ENCODE results near the gene LRRC56.

LRRC56 gene

DNA sequence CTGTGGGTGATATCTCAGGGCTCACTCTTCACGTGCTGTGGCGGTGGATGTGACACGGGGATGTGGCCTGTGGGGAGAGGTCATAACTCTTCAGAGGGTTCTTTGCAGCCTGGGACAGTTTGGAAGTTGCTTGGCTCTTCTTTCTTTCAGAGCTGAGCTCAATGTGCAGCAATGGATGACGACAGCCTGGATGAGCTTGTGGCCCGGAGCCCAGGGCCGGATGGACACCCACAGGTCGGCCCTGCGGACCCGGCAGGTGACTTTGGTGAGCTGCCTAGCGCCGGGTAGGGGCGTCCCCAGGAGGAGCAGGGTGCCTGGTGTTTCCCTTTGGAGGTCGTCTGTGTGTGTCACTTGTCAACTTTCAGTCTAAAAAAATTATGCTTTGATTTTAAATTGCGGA, 44.0 kb downstream of the LRRC56 start:
- 96% methylated on average over 14 of the region's 14 CpGs for WGBS, 2 experiments (ENCODE audit: insufficient coverage in 2 of 2)
- Histone ChIP-seq H3K27ac (ENCODE audit: low read depth, low read length, severe bottlenecking) (no peak overlapping the region), H3K9me3 (ENCODE audit: control insufficient read depth, low read length) (no peaks in the 10 kb centered on the region), H3K4me3 (ENCODE audit: extremely low read depth, insufficient read depth, low read length, poor library complexity, severe bottlenecking) (no peak overlapping the region), H3K4me1 (ENCODE audit: control insufficient read depth, insufficient read depth, low read length, poor library complexity, severe bottlenecking) (peaks cover 26% of the 10 kb centered on the region), H3K36me3 (ENCODE audit: control insufficient read depth, insufficient read depth, low read length) (peaks cover 60% of the 10 kb centered on the region)

DNA sequence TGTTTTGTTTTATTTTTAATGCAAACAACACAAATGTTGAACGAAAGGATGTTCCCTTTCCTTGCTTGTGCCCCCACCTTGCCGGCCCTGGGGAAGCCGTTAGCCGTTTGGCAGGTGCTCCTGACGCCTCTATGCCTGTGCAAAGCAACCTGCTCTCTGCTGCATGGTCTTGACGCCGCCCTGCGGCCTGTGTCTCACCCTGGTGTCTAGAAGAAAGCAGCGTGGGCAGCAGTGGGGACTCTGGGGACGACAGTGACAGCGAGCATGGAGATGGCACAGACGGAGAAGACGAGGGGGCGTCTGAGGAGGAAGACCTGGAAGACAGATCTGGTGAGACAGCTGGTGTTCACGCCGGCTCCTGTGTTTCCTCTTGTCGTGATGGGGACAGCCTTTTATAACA, 44.4 kb downstream of the LRRC56 start:
- no peak overlapping the region for H3K27ac ChIP-seq (ENCODE audit: low read depth, low read length, severe bottlenecking)
- H3K4me1 ChIP-seq (ENCODE audit: control insufficient read depth, insufficient read depth, low read length, poor library complexity, severe bottlenecking), result peaks cover 26% of the 10 kb centered on the region
- no peak overlapping the region for H3K4me3 ChIP-seq (ENCODE audit: extremely low read depth, insufficient read depth, low read length, poor library complexity, severe bottlenecking)
- H3K36me3 ChIP-seq (ENCODE audit: control insufficient read depth, insufficient read depth, low read length), result peaks cover 64% of the 10 kb centered on the region
- H3K9me3 ChIP-seq (ENCODE audit: control insufficient read depth, low read length), result no peaks in the 10 kb centered on the region
- WGBS, 2 experiments (ENCODE audit: insufficient coverage in 2 of 2), result 94 to 96% methylated on average over 16 to 17 of the region's 17 CpGs

DNA sequence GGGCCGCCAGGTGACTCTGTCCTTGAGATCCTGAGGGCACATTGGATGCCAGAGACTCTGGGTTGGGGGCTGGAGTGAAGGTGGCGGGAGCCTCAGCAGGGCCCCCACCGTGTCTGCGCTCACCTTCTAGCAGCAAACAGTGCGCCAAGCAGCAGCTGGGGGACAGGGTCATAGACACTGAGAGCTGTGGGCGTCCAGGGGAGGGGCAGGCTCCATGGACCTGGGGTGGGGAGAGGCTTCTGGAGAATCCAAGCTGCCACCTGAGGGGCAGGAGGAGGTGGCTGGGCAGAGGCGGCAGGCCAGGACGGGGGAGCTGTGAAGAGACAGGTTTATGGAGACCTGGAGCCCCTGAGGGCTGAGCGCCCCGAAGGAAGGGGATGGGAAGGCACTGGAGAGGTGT, 47.0 kb downstream of the LRRC56 start:
- WGBS, 2 experiments (ENCODE audit: insufficient coverage in 2 of 2), result 96 to 97% methylated on average over 7 to 8 of the region's 10 CpGs
- peaks cover 75% of the 10 kb centered on the region for H3K36me3 ChIP-seq (ENCODE audit: control insufficient read depth, insufficient read depth, low read length)

DNA sequence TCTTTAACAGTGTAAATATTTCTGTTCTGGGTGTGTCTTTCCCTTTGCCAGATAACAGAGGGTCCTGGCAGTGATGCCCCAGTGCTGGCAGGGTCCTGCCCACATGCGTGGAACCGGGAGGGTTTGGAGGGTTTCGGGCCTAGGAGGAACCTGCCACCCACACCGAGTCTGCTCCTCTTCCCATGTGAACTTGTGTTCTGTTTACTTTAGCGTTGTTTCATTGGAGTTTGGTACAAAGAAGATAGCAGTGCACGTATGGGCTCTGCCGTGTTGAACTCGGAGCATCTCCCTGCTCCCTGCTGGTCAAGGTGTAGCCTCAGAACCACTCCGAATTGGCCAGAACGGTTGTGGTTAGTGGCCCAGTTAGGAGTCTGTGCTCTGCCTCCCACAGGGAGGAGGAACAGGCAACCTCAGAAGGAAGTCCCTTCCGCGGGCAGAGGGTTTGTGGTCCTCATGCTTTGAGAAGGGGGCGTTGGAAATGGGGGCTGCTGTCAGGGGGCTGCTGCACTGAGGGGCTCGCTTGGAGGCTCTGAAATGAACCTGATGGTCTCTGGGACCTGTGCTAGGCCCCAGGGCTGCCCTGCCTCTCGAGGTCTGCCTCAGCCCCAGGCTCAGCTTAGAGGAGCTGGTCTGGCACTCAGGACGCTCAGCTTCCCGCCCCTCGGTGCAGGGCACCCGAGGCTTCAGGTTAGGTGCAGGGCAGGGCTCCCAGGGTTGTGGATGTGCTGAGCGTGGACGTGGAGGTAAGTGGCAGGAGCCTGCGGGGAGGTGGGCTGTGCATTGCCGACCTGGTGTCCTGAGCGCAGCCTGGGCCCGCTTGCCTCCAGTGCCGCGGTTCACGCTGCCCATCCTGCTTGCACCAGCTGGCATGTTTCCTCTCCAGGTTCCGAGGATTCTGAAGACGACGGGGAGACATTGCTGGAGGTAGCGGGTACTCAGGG, 49.3 kb downstream of the LRRC56 start:
- no peak overlapping the region for H3K4me3 ChIP-seq (ENCODE audit: extremely low read depth, insufficient read depth, low read length, poor library complexity, severe bottlenecking)
- H3K4me1 ChIP-seq (ENCODE audit: control insufficient read depth, insufficient read depth, low read length, poor library complexity, severe bottlenecking), result peaks cover 13% of the 10 kb centered on the region
- no peak overlapping the region for H3K27ac ChIP-seq (ENCODE audit: low read depth, low read length, severe bottlenecking)
- H3K36me3 ChIP-seq (ENCODE audit: control insufficient read depth, insufficient read depth, low read length), result peaks cover 87% of the 10 kb centered on the region
- WGBS, 2 experiments (ENCODE audit: insufficient coverage in 2 of 2), result 96 to 98% methylated on average over 24 to 31 of the region's 32 CpGs
- no peaks in the 10 kb centered on the region for H3K9me3 ChIP-seq (ENCODE audit: control insufficient read depth, low read length)

More for the DNA sequence above, 47.0 kb downstream of the LRRC56 start:
- Histone ChIP-seq H3K4me3 (ENCODE audit: extremely low read depth, insufficient read depth, low read length, poor library complexity, severe bottlenecking) (no peak overlapping the region), H3K4me1 (ENCODE audit: control insufficient read depth, insufficient read depth, low read length, poor library complexity, severe bottlenecking) (peaks cover 20% of the 10 kb centered on the region), H3K27ac (ENCODE audit: low read depth, low read length, severe bottlenecking) (no peak overlapping the region), H3K9me3 (ENCODE audit: control insufficient read depth, low read length) (no peaks in the 10 kb centered on the region)

DNA sequence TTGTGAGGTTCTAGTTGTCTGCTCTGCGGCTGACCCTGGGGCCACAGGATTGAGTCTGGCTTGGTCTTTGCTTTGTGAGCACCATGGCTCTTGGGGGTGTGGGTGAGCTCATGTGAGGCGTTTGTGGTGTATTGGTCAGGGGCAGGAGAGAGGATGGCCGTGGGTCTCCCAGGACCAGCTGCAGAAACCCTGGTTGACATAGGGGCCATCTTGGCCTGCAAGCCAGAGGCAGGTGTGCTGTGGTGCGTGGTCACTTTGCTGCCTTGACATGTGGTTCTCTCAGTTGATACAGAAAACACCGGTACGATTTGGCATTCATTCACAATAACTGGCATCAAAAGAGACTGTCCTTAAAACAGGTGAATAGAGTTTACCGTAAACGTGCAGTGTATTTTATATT, 50.2 kb downstream of the LRRC56 start:
- 91 to 98% methylated on average over 5 to 8 of the region's 8 CpGs for WGBS, 2 experiments (ENCODE audit: insufficient coverage in 2 of 2)
- H3K36me3 ChIP-seq (ENCODE audit: control insufficient read depth, insufficient read depth, low read length), result peaks cover 85% of the 10 kb centered on the region

DNA sequence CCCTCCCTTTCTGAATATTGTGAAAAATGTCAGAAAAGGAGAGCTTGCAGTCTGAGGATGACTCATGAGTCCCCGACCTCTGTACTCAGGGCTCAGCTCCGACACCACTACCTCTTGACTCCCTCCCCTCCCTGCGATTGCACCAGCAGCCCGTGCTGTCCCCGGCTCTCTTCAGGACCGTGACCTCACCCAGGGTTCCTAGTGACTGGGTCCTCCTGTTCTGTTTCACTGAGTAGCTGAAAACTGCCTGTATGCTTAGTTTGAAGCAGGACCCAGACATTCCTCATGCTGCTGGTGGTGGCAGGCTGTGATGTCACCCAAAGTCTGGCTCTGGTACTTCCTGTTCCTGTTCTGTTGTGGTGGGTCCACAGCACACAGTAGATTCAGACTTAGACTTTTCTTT, 50.7 kb downstream of the LRRC56 start:
- no peaks in the 10 kb centered on the region for H3K9me3 ChIP-seq (ENCODE audit: control insufficient read depth, low read length)
- H3K27ac ChIP-seq (ENCODE audit: low read depth, low read length, severe bottlenecking), result peak overlapping the region; percentile 69
- H3K36me3 ChIP-seq (ENCODE audit: control insufficient read depth, insufficient read depth, low read length), result peaks cover 85% of the 10 kb centered on the region
- 82 to 88% methylated on average over 3 to 6 of the region's 6 CpGs for WGBS, 2 experiments (ENCODE audit: insufficient coverage in 2 of 2)
- no peak overlapping the region for H3K4me3 ChIP-seq (ENCODE audit: extremely low read depth, insufficient read depth, low read length, poor library complexity, severe bottlenecking)
- peaks cover 13% of the 10 kb centered on the region for H3K4me1 ChIP-seq (ENCODE audit: control insufficient read depth, insufficient read depth, low read length, poor library complexity, severe bottlenecking)

More for the DNA sequence above, 50.2 kb downstream of the LRRC56 start:
- H3K27ac ChIP-seq (ENCODE audit: low read depth, low read length, severe bottlenecking), result peak overlapping the region; percentile 69
- H3K4me3 ChIP-seq (ENCODE audit: extremely low read depth, insufficient read depth, low read length, poor library complexity, severe bottlenecking), result no peak overlapping the region
- H3K9me3 ChIP-seq (ENCODE audit: control insufficient read depth, low read length), result no peaks in the 10 kb centered on the region
- H3K4me1 ChIP-seq (ENCODE audit: control insufficient read depth, insufficient read depth, low read length, poor library complexity, severe bottlenecking), result peaks cover 13% of the 10 kb centered on the region

DNA sequence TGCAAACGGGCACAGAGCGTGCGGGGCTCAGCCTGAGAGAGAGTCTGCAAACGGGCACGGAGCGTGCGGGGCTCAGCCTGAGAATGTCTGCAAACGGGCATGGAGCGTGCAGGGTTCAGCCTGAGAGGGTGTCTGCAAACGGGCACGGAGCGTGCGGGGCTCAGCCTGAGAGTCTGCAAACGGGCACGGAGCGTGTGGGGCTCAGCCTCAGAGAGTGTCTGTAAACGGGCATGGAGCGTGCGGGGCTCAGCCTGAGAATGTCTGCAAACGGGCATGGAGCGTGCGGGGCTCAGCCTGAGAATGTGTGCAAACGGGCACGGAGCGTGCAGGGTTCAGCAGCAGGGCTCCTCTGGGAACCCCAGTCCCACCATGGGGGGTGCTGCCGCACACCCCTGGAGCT, 52.5 kb downstream of the LRRC56 start:
- peaks cover 13% of the 10 kb centered on the region for H3K4me1 ChIP-seq (ENCODE audit: control insufficient read depth, insufficient read depth, low read length, poor library complexity, severe bottlenecking)
- WGBS, 2 experiments (ENCODE audit: insufficient coverage in 2 of 2), result 96% methylated on average over 26 of the region's 26 CpGs
- no peak overlapping the region for H3K4me3 ChIP-seq (ENCODE audit: extremely low read depth, insufficient read depth, low read length, poor library complexity, severe bottlenecking)
- H3K36me3 ChIP-seq (ENCODE audit: control insufficient read depth, insufficient read depth, low read length), result peaks cover 89% of the 10 kb centered on the region
- no peaks in the 10 kb centered on the region for H3K9me3 ChIP-seq (ENCODE audit: control insufficient read depth, low read length)
- no peak overlapping the region for H3K27ac ChIP-seq (ENCODE audit: low read depth, low read length, severe bottlenecking)

DNA sequence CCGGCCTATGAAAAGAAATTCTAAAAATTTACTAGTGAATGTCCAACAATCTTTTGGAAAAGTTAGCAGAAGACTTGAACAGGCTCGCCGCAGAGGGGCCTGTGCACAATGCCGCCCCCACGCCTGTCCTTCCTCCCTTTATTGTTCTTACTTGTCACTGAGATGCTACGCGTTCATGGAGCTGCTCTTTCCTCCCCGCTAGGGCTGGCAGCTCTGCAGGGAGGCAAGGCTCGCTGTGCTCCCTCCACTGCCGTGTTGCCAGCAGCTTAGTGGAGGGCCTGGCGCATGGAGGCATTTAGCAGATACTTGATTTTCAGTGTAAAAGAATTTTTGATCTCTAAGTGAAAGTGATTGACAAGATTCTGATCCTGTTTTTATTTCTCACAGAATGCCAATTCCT, 53.7 kb downstream of the LRRC56 start:
- 89 to 93% methylated on average over 8 to 11 of the region's 11 CpGs for WGBS, 2 experiments (ENCODE audit: insufficient coverage in 2 of 2)
- H3K4me3 ChIP-seq (ENCODE audit: extremely low read depth, insufficient read depth, low read length, poor library complexity, severe bottlenecking), result no peak overlapping the region
- peaks cover 13% of the 10 kb centered on the region for H3K4me1 ChIP-seq (ENCODE audit: control insufficient read depth, insufficient read depth, low read length, poor library complexity, severe bottlenecking)
- H3K27ac ChIP-seq (ENCODE audit: low read depth, low read length, severe bottlenecking), result no peak overlapping the region
- H3K36me3 ChIP-seq (ENCODE audit: control insufficient read depth, insufficient read depth, low read length), result peaks cover 95% of the 10 kb centered on the region
- no peaks in the 10 kb centered on the region for H3K9me3 ChIP-seq (ENCODE audit: control insufficient read depth, low read length)

DNA sequence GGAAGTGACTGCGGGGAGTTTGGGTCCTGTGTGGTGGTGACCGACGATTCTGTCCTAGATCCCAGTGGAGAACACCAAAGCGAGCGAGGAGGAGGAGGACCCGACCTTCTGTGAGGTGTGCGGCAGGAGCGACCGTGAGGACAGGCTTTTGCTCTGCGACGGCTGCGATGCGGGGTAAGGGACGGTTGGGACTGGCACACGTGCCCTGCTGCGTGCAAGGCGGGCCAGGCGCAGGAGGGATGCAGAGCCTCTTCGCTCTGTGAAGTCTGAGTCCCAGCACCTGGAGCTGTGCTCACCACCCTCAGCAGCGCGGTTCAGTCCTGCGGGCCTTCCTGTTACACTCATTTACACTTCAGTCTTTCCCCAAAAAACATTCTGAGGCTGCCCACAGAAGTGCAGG, 55.2 kb downstream of the LRRC56 start:
- H3K27ac ChIP-seq (ENCODE audit: low read depth, low read length, severe bottlenecking), result no peak overlapping the region
- H3K36me3 ChIP-seq (ENCODE audit: control insufficient read depth, insufficient read depth, low read length), result peaks cover 94% of the 10 kb centered on the region
- no peaks in the 10 kb centered on the region for H3K9me3 ChIP-seq (ENCODE audit: control insufficient read depth, low read length)
- 95 to 100% methylated on average over 19 to 22 of the region's 22 CpGs for WGBS, 2 experiments (ENCODE audit: insufficient coverage in 2 of 2)
- H3K4me3 ChIP-seq (ENCODE audit: extremely low read depth, insufficient read depth, low read length, poor library complexity, severe bottlenecking), result no peak overlapping the region
- peaks cover 7% of the 10 kb centered on the region for H3K4me1 ChIP-seq (ENCODE audit: control insufficient read depth, insufficient read depth, low read length, poor library complexity, severe bottlenecking)

DNA sequence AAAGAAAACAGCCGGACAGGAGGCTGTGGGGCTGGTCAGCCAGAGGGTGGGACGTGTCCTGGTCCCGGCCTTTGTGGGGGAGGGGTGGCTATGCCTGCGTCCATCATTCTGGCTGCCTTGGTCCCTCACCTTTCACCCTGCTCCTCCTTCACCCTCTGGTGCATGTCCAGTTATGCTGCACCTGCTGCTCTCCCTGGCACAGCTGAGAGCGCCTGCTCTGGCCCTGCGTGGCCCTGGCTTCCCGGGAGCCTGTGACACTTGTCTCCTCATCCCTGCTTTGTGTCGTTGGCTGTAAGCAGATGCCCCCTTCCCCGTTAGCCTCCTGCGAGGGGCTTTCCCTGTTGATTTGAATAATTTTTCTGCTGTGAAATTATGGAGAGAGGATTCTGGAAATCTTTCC, 55.6 kb downstream of the LRRC56 start:
- Histone ChIP-seq H3K4me1 (ENCODE audit: control insufficient read depth, insufficient read depth, low read length, poor library complexity, severe bottlenecking) (peaks cover 3% of the 10 kb centered on the region), H3K27ac (ENCODE audit: low read depth, low read length, severe bottlenecking) (no peak overlapping the region), H3K4me3 (ENCODE audit: extremely low read depth, insufficient read depth, low read length, poor library complexity, severe bottlenecking) (no peak overlapping the region), H3K36me3 (ENCODE audit: control insufficient read depth, insufficient read depth, low read length) (peaks cover 93% of the 10 kb centered on the region), H3K9me3 (ENCODE audit: control insufficient read depth, low read length) (no peaks in the 10 kb centered on the region)
- WGBS, 2 experiments (ENCODE audit: insufficient coverage in 2 of 2), result 89 to 90% methylated on average over 5 to 7 of the region's 10 CpGs

DNA sequence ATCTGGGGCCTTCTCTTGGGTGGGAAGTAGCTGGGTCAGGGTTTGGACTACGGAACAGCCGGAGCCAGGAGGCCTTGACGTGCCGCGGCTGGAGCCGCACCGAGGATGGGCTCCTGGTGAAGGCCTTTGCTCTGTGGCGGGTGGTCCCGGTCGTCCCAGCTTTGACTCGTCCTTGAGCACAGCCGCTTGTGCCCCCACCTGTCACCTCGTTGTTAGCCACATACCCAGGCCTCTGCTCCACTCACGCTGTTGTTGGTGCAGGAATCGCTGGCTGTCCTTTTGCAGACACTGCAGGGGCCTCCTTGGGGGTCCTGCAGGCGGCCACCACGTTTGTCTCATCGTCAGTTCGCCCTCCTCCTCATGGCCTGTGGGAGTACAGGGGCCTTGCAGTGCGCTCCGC, 56.0 kb downstream of the LRRC56 start:
- Histone ChIP-seq H3K36me3 (ENCODE audit: control insufficient read depth, insufficient read depth, low read length) (peaks cover 94% of the 10 kb centered on the region), H3K9me3 (ENCODE audit: control insufficient read depth, low read length) (no peaks in the 10 kb centered on the region), H3K4me3 (ENCODE audit: extremely low read depth, insufficient read depth, low read length, poor library complexity, severe bottlenecking) (no peak overlapping the region), H3K4me1 (ENCODE audit: control insufficient read depth, insufficient read depth, low read length, poor library complexity, severe bottlenecking) (no peaks in the 10 kb centered on the region), H3K27ac (ENCODE audit: low read depth, low read length, severe bottlenecking) (no peak overlapping the region)
- WGBS, 2 experiments (ENCODE audit: insufficient coverage in 2 of 2), result 97% methylated on average over 15 to 21 of the region's 21 CpGs
